GM23338 (cell line): ENCODE measurements around the gene CLDN11. TPM values are rescaled to one million over a fixed set of nuclear protein-coding genes. Genes with fewer than 3 reads are reported as not detected.

Experiments used
- ATAC-seq: fragments of 200-7000 bp; cut with Tn5 transposase; 3 replicates; pipeline ENCODE4 v1.9.1; 2020
- DNase-seq: peaks from one replicate; pipeline ENCODE4 v3.0.0-alpha.2; 2015; ENCODE audit warnings: low spot score
- H2AFZ ChIP-seq: fragments of 200-600 bp; sonication (generic); 2 replicates; pipeline ENCODE4 v1.8.0; 2016; ENCODE audit warnings: antibody characterized with exemption, mild to moderate bottlenecking, moderate library complexity
- H3F3A ChIP-seq: fragments of 200-600 bp; sonication (generic); replicated peaks from 2 replicates; pipeline ENCODE4 v1.8.0; 2017; ENCODE audit warnings: antibody characterized with exemption, mixed run types, low read depth
- H3K27ac ChIP-seq: fragments of 200-600 bp; sonication (generic); 2 replicates; pipeline ENCODE4 v1.6.1; 2016; ENCODE audit warnings: low read depth
- H3K27me3 ChIP-seq: fragments of 200-600 bp; sonication (generic); 2 replicates; pipeline ENCODE4 v1.8.0; 2016; ENCODE audit warnings: mild to moderate bottlenecking, mixed run types, moderate library complexity; ENCODE audit not compliant: insufficient read depth
- H3K36me3 ChIP-seq: fragments of 200-600 bp; sonication (generic); 2 replicates; pipeline ENCODE4 v1.8.0; 2016; ENCODE audit warnings: mild to moderate bottlenecking; ENCODE audit not compliant: insufficient read depth
- H3K4me1 ChIP-seq: fragments of 200-600 bp; sonication (generic); 2 replicates; pipeline ENCODE4 v1.8.0; 2016; ENCODE audit warnings: mild to moderate bottlenecking, moderate library complexity; ENCODE audit not compliant: insufficient read depth
- H3K4me2 ChIP-seq: fragments of 200-600 bp; sonication (generic); 2 replicates; pipeline ENCODE4 v1.7.1; 2017; ENCODE audit warnings: mixed run types
- H3K4me3 ChIP-seq: fragments of 200-600 bp; sonication (generic); 2 replicates; pipeline ENCODE4 v1.6.1; 2016; ENCODE audit warnings: mixed run types
- H3K79me2 ChIP-seq: fragments of 200-600 bp; sonication (generic); replicated peaks from 2 replicates; pipeline ENCODE4 v1.8.0; 2017; ENCODE audit warnings: mild to moderate bottlenecking; ENCODE audit not compliant: insufficient read depth
- H3K9me2 ChIP-seq: fragments of 200-600 bp; sonication (generic); 2 replicates; pipeline ENCODE4 v1.8.0; 2017; ENCODE audit not compliant: insufficient read depth
- H4K20me1 ChIP-seq: fragments of 200-600 bp; sonication (generic); replicated peaks from 2 replicates; pipeline ENCODE4 v1.8.0; 2017; ENCODE audit warnings: mild to moderate bottlenecking; ENCODE audit not compliant: insufficient read depth
- H3K27ac Mint-ChIP-seq: 2 replicates; pipeline ENCODE4 v1.8.0; 2020; ENCODE audit warnings: inconsistent platforms, mild to moderate bottlenecking, moderate library complexity, mixed read lengths
- H3K27me3 Mint-ChIP-seq: 3 replicates; pipeline ENCODE4 v1.8.0; 2022; ENCODE audit warnings: low read depth, mild to moderate bottlenecking, moderate library complexity, mixed read lengths, inconsistent platforms; ENCODE audit not compliant: insufficient read depth, poor library complexity
- H3K36me3 Mint-ChIP-seq: 3 replicates; pipeline ENCODE4 v1.8.0; 2021; ENCODE audit warnings: low read depth, mild to moderate bottlenecking, inconsistent platforms, moderate library complexity, mixed read lengths
- H3K4me1 Mint-ChIP-seq: 3 replicates; pipeline ENCODE4 v1.8.0; 2020; ENCODE audit warnings: mild to moderate bottlenecking, inconsistent platforms, mixed read lengths
- H3K4me3 Mint-ChIP-seq: 3 replicates; pipeline ENCODE4 v1.8.0; 2021; ENCODE audit warnings: moderate library complexity, mild to moderate bottlenecking, inconsistent platforms, mixed read lengths
- H3K9me3 Mint-ChIP-seq: 3 replicates; pipeline ENCODE4 v1.8.0; 2020; ENCODE audit warnings: moderate library complexity, mild to moderate bottlenecking, inconsistent platforms, mixed read lengths
- CREB1 ChIP-seq: fragments of 250-450 bp; sonication (Bioruptor Pico); IDR thresholded peaks from 2 replicates; pipeline ENCODE4 v1.5.0; 2020; ENCODE audit warnings: low read depth, mild to moderate bottlenecking, moderate library complexity
- CTCF ChIP-seq, 2 experiments: fragments of 200-600 bp in 1 of 2; sonication (generic) in 1 of 2; conservative IDR thresholded peaks; 2 replicates each; pipeline versions ENCODE4 v1.5.1 to v1.6.1; 2016 to 2017; ENCODE audit warnings: antibody characterized with exemption in 2 of 2, low read depth in 2 of 2, mild to moderate bottlenecking in 2 of 2, moderate library complexity in 1 of 2
- ETS1 ChIP-seq: IDR thresholded peaks from 2 replicates; pipeline ENCODE4 v1.6.1; 2016; ENCODE audit warnings: antibody characterized with exemption
- EZH2phosphoT487 ChIP-seq: fragments of 200-600 bp; sonication (generic); IDR thresholded peaks from one replicate; pipeline ENCODE4 v1.8.1; 2018; ENCODE audit warnings: antibody characterized with exemption; ENCODE audit not compliant: unreplicated experiment
- NANOG ChIP-seq: IDR thresholded peaks from 2 replicates; pipeline ENCODE4 v1.6.1; 2016; ENCODE audit warnings: antibody characterized with exemption, borderline replicate concordance
- POLR2AphosphoS5 ChIP-seq: IDR thresholded peaks from 2 replicates; pipeline ENCODE4 v1.6.1; 2016; ENCODE audit warnings: antibody characterized with exemption, low read depth
- ZNF331 ChIP-seq: fragments of 250-450 bp; sonication (Bioruptor Pico); IDR thresholded peaks from 2 replicates; pipeline ENCODE4 v1.5.0; 2020; ENCODE audit warnings: low read depth, mild to moderate bottlenecking, moderate library complexity
- ZNF462 ChIP-seq: fragments of 250-450 bp; sonication (Bioruptor Pico); IDR thresholded peaks from 2 replicates; pipeline ENCODE4 v1.5.0; 2020; ENCODE audit warnings: mild to moderate bottlenecking, moderate library complexity
- polyA plus RNA-seq: library from polyadenylated mRNA; unstranded; fragments of >200 nt; fragmentation: Nextera tagmentation; extraction: Ambion mirVana; gene quantifications from 2 replicates; pipeline ENCODE4 v1.2.1, GENCODE V29; 2016
- total RNA-seq: library from RNA; depleted of rRNA; stranded (reverse); fragments of >200 nt; shearing (Covaris generic); gene quantifications from 2 replicates; pipeline ENCODE4 v1.2.3, GENCODE V29; 2014

Gene CLDN11
- total and polyA plus RNA-seq, 2 experiments from 2014 or later, result 5.2 to 8.3 TPM

- Histone ChIP-seq H3K4me2 (no peak overlapping the region), H3K27ac (no peak overlapping the region), H3K4me3 (no peak overlapping the region), H3K36me3 (no peaks in the 10 kb centered on the region), H4K20me1 (no peaks in the 10 kb centered on the region), H3K9me2 (no peaks in the 10 kb centered on the region), H3F3A (no peaks in the 10 kb centered on the region), H3K27me3 (no peaks in the 10 kb centered on the region), H3K4me1 (peaks cover 4% of the 10 kb centered on the region), H2AFZ (no peak overlapping the region), H3K79me2 (no peaks in the 10 kb centered on the region)
- Mint-ChIP-seq H3K36me3 (no peaks in the 10 kb centered on the region), H3K27me3 (peaks cover 5% of the 10 kb centered on the region), H3K4me1 (peaks cover 4% of the 10 kb centered on the region), H3K4me3 (no peak overlapping the region), H3K9me3 (no peaks in the 10 kb centered on the region), H3K27ac (no peak overlapping the region)
- no peak for DNase-seq
- TF ChIP-seq EZH2phosphoT487, result no peak
- TF ChIP-seq ZNF462 (CRISPR knock-in tag), result no peak
- TF ChIP-seq POLR2AphosphoS5, result no peak
- TF ChIP-seq CTCF (conservative IDR thresholded peaks at IDR 0.05; ENCODE audit: low read depth in 2 of 2), result no peak
- TF ChIP-seq ETS1, result no peak
- no peak for TF ChIP-seq ZNF331 (CRISPR knock-in tag)
- TF ChIP-seq NANOG, result no peak
- TF ChIP-seq CREB1 (CRISPR knock-in tag), result no peak
- no peak for ATAC-seq
Measured at GRCh38 chr3:170450039-170450438, 31.4 kb downstream of the CLDN11 start.
